GM21360 (cell line): Measurements from ENCODE around the gene ANKMY1.

Source experiments
- ATAC-seq: cut with Tn5 transposase; IDR thresholded peaks from one replicate; pipeline ENCODE4 v1.9.1; 2021; ENCODE audit warnings: mild to moderate bottlenecking, moderate library complexity; ENCODE audit not compliant: unreplicated experiment

Gene ANKMY1

GRCh38 chr2:240480834-240481623 lies 76.8 kb downstream of the ANKMY1 start:
- ATAC-seq, result no peak

- no peak for ATAC-seq
Measured at GRCh38 chr2:240479111-240479501, 78.7 kb downstream of the ANKMY1 start.

GRCh38 chr2:240478346-240479110 lies 79.3 kb downstream of the ANKMY1 start:
- ATAC-seq, result no peak

GRCh38 chr2:240477916-240478315 lies 79.9 kb downstream of the ANKMY1 start:
- no peak for ATAC-seq

GRCh38 chr2:240473211-240473610 lies 84.6 kb downstream of the ANKMY1 start:
- ATAC-seq, result no peak

- no peak for ATAC-seq
Measured at GRCh38 chr2:240472078-240472790, 85.6 kb downstream of the ANKMY1 start.

- ATAC-seq, result no peak
Measured at GRCh38 chr2:240469740-240470139, 88.0 kb downstream of the ANKMY1 start.

- no peak for ATAC-seq
Measured at GRCh38 chr2:240469239-240469636, 88.5 kb downstream of the ANKMY1 start.

- ATAC-seq, result no peak
Measured at GRCh38 chr2:240468303-240469238, 89.2 kb downstream of the ANKMY1 start.

GRCh38 chr2:240467659-240468302 lies 90.0 kb downstream of the ANKMY1 start:
- no peak for ATAC-seq

GRCh38 chr2:240467149-240467642 lies 90.6 kb downstream of the ANKMY1 start:
- no peak for ATAC-seq

- ATAC-seq, result no peak
Measured at GRCh38 chr2:240466579-240467148, 91.1 kb downstream of the ANKMY1 start.

GRCh38 chr2:240465765-240466578 lies 91.8 kb downstream of the ANKMY1 start:
- no peak for ATAC-seq

GRCh38 chr2:240465268-240465764 lies 92.5 kb downstream of the ANKMY1 start:
- ATAC-seq, result no peak

GRCh38 chr2:240464514-240465241 lies 93.1 kb downstream of the ANKMY1 start:
- ATAC-seq, result no peak

- ATAC-seq, result no peak
Measured at GRCh38 chr2:240463866-240464481, 93.8 kb downstream of the ANKMY1 start.

- ATAC-seq, result no peak
Measured at GRCh38 chr2:240463274-240463865, 94.4 kb downstream of the ANKMY1 start.
